ENCODE data around the gene RPL39.
"Not testable (repeated sequence)": the region's sequence is repeated elsewhere in the genome, so short reads cannot be mapped to it uniquely, and the experiment has no call there.

Gene RPL39

DNA sequence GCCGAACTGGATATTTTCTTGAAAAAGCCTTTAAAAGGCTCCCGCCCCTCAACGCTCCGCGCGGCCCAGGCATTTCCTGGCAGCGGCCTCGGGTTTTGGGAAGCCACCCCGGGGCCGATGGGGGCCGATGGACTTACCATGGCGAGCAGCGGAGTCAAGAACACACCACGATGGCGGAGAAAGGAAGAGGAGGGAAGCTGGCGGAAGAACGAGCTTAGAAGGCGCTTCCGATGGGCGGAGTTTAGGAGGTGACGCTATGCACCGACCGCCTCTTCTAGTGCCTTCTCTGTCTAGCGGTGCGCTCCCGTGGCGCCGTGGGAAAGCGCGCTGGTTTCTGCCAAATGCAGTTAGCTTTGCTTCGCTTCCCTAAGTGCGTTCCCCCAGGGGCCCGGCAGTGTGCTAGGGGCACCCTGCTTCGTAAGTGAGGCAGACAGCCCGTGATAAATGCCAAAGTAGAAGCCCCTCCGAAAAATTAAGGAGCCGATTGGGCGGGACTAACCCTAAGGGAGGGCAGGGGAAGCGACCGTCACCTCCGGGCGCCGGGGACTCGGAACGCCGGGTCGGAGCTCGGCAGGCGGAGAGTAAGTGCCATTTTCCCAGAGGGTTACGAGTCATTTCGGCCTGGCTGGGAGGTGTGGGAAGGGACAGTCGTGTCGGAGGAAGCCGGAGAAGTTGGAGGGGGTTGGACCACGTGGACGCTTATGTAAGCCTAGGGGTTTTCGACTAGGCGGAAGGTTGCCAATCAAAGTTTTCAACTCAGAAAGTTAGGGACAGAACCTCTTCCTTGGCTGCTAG lies at the start of gene RPL39:
Gene RPL39 (minus strand): TSS at position 194 of the 795 bp plus-strand sequence. CDS start 54 bp downstream, at position 140.
- peak; percentile 79 for DNase-seq (ENCODE audit: low spot score)
- peak; percentile 53 for FAIRE-seq

- FAIRE-seq, result no peak
Measured at GRCh38 chrX:119833905-119834304, 42.5 kb upstream of the RPL39 start.

DNA sequence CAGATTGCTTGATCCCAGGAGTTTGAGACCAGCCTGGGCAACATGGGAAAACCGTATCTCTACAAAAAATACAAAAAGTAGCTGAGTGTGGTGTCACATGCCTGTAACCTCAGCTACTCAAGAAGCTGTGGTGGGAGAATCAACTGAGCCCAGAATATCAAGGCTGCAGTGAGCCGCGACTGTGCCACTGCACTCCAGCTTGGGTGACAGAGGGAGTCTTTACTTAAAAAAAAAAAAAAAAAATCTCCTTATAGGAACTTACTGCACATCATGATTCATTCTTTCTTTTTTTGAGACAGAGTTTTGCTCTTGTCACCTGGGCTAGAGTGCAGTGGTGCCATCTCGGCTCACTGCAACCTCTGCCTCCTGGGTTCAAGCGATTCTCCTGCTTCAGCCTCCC lies 37.0 kb upstream of the RPL39 start:
- DNase-seq (ENCODE audit: low spot score) (peak; percentile 3), FAIRE-seq (no peak)

More at GRCh38 chrX:119833905-119834304, 42.5 kb upstream of the RPL39 start:
- DNase-seq (ENCODE audit: low spot score), result no peak

DNA sequence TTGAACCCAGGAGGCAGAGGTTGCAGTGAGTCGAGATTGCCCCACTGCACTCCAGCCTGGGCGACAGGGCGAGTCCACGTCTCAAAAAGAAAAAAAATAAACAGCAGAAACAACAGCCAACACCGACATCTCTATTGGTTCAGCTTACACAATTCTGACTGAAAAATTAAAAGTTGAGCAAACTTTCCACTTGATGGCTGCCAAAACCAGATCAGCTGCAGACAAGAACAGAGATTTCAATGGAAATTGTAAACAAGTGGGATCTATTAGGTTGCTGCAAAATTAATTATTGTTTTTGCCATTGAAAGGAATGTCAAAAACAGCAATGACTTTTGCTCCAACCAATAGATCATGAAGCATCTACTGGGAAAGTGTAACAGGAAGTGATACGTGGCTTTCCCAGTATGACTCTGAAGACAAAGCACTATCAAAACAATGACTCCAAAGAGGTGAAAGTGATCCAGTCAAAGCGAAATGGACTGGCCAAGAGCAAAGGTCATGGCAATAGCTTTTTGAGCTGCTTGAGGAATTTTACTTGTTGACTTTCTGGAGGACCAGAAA lies 35.0 kb upstream of the RPL39 start:
- no peak for FAIRE-seq
- DNase-seq (ENCODE audit: low spot score), result peak; percentile 7

GRCh38 chrX:119824221-119824620 lies 32.8 kb upstream of the RPL39 start:
- DNase-seq (ENCODE audit: low spot score); FAIRE-seq: not testable (repeated sequence)

DNA sequence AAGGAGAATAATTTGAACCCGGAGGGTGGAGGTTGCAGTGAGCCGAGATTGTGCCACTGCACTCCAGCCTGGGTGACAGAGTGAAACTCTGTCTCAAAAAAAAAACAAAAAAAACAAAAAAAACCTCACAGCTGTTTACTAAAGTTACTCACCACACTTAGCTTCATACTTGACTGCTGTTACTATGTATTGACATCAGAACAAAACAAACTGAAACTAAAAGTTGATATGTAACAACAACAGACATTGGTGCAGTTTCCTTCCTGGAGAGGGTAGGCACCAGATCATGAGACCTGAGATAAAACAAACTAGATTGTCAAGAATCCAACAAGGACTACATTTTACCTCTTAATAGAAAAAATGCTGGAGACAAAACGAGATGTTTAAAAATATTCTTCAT lies 30.3 kb upstream of the RPL39 start:
- FAIRE-seq; DNase-seq (ENCODE audit: low spot score): not testable (repeated sequence)

DNA sequence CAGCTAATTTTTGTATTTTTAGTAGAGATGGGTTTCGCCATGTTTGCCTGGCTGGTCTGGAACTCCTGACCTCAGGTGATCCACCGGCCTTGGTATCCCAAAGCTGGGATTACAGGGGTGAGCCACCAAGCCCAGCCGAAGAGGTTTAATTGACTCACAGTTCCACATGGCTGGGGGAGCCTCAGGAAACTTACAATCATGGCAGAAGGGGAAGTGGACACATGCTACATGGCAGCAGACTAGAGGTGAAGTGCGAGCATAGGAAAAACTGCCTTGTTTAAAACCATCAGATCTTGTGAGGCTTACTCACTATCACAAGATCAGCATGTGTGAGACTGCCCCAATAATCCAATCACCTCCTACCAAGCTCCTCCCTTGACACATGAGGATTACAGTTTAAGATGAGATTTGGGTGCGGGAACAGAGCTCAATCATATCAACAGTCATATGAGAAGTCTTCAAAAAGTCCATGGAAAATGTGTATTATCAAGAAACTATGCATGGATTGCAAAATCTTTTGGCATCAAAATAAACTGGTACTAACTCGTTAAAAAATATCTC lies 25.8 kb upstream of the RPL39 start:
- FAIRE-seq, result no peak
- no peak for DNase-seq (ENCODE audit: low spot score)

DNA sequence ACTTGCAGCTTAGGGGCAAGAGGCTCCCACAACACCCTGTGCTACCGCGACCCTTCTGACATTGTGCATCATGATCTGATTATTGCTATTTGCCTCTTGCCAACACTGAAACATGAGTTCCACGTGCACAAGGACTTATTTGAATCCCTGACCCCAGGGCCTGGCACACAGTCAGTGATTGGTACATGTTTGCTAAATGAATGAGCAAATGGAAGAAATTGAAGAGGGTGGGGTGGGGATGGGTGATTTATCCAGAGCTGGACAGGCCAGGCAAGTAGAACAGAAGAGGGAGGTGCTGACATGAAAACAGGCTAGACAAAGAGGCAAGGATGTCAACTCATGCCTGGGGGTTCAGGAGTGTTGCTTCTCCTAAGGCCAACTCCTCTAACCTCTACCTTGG lies 24.9 kb upstream of the RPL39 start:
- DNase-seq (ENCODE audit: low spot score) (no peak), FAIRE-seq (no peak)

DNA sequence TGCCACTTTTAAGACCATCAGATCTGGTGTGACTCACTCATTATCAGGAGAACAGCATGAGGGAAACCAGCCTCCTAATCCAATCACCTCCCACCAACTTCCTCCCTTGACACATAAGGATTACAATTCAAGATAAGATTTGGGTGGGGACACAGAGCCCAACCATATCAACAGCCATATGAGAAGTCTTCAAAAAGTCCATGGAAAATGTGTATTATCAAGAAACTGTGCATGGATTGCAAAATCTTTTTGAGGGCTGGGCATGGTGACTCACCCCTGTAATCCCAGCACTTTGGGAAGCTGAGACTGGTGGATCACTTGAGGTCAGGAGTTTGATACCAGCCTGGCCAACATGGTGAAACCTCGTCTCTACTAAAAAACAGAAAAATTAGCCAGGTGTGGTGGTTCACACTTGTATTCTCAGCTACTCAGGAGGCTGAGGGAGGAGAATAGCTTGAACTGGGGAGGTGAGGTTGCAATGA lies 17.8 kb upstream of the RPL39 start:
- FAIRE-seq (no peak), DNase-seq (ENCODE audit: low spot score) (no peak)

DNA sequence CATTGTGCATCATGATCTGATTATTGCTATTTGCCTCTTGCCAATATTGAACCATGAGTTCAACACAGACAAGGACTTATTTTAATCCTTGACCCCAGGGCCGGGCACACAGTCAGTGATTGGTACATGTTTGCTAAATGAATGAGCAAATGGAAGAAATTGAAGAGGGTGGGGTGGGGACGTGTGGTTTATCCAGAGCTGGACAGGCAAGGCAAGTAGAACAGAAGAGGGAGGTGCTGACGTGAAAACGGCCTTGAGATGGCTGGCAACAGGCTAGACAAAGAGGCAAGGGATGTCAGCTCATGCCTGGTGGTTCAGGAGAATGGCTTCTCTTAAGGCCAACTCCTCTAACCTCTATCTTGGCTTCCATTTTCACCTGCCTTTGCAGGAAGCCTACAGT lies 17.0 kb upstream of the RPL39 start:
- not testable (repeated sequence) for DNase-seq (ENCODE audit: low spot score); FAIRE-seq

DNA sequence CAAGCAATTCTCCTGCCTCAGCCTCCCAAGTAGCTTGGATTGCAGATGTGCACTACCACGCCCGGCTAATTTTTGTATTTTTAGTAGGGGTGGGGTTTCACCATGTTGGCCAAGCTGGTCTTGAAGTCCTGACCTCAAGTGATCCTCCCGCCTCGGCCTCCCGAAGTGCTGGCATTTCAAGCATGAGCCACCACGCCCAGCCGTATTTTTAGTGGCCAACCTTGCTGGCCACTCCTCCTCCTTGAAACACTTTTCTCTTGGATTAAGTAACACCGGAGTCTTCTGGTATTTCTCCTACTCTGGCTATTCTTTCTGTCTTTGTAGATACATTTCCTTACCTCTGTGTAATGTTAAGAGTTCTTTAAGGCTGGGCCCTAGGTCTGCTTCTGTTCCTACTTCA lies 11.1 kb upstream of the RPL39 start:
- FAIRE-seq, result no peak
- no peak for DNase-seq (ENCODE audit: low spot score)

DNA sequence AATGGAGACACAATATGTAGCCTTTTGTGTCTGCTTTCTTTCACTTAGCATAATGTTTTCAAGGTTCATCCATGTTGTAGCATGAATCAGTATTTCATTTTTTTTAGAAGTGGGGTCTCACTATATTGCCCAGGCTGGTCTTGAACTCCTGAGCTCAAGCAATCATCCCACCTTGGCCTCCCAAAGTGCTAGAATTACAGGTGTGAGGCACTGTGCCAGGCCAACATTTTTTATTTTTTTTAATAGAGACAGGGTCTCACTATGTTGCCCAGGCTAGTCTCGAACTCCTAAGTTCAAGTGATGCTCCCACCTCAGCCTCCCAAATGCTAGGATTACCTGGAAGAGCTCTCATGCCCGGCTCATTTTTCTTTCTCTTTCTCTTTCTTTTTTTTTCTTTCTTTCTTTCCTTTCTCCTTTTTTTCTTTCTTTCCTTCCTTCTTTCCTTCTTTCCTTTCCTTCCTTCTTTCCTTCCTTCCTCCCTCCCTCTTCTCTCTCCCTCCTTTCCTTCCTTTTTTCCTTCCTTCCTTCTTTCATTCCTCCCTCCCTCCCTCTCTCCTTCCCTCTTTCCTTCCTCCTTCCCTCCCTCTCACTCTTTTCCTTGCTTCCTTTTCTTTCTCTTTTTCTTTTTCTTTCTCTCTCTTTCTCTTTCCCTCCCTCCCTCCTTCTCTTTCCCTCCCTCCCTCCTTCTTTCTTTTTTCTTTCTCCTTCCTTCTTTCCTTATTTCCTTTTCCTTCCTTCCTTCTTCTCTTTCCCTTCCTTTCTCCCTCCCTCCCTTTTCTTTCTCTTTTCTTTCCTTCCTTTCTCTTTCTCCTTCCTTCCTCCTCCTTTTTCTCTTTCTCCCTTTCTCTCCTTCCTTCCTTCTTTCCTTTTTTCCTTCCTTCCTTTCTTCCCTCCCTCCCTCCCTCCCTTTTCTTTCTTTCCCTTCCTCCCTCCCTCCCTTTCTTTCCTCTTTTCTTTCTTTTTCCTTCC lies 10.1 kb upstream of the RPL39 start:
- FAIRE-seq (no peak), DNase-seq (ENCODE audit: low spot score) (no peak)

- DNase-seq (ENCODE audit: low spot score) (no peak), FAIRE-seq (no peak)
Measured at GRCh38 chrX:119790977-119791436, 423 bp downstream of the RPL39 start.

GRCh38 chrX:119784747-119785446 lies 6.5 kb downstream of the RPL39 start:
- peak; percentile 13 for DNase-seq (ENCODE audit: low spot score)
- FAIRE-seq, result no peak

DNA sequence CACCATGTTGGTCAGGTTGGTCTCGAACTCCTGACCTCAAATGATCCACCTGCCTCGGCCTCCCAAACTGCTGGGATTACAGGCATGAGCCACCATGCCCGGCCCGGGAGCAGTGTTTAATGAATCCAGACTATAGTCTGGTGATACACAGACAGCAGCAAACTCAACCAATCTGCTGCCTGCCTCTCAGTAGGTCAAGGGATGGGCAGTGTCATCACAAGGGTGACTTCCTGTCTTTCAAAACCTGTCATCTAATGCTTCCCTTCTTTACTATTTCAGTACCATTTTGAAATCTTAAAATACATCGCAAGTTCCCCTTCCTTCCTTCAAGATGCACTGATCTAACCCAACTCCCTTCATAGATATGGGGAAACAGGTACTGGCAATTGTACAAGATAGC lies 8.4 kb downstream of the RPL39 start:
- no peak for DNase-seq (ENCODE audit: low spot score)
- FAIRE-seq, result no peak

DNA sequence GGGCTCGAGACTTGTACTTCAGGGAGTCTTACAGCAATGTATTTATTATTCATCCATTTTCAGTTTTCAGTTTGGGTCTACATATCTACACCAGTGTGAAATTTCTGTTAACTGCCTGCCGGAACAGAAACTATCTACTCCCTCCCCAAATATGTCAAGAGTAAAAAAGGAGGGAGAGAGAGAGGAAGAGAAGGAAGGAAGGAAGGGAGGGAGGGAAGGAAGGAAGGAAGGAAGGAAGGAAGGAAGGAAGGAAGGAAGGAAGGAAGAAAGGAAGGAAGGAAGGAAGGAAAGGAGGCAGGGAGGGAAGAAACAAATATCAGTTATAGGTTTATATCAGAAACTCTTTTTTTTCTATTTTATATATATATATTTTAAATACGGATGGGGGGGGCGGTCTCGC lies 12.6 kb downstream of the RPL39 start:
- DNase-seq (ENCODE audit: low spot score), result no peak
- no peak for FAIRE-seq

DNA sequence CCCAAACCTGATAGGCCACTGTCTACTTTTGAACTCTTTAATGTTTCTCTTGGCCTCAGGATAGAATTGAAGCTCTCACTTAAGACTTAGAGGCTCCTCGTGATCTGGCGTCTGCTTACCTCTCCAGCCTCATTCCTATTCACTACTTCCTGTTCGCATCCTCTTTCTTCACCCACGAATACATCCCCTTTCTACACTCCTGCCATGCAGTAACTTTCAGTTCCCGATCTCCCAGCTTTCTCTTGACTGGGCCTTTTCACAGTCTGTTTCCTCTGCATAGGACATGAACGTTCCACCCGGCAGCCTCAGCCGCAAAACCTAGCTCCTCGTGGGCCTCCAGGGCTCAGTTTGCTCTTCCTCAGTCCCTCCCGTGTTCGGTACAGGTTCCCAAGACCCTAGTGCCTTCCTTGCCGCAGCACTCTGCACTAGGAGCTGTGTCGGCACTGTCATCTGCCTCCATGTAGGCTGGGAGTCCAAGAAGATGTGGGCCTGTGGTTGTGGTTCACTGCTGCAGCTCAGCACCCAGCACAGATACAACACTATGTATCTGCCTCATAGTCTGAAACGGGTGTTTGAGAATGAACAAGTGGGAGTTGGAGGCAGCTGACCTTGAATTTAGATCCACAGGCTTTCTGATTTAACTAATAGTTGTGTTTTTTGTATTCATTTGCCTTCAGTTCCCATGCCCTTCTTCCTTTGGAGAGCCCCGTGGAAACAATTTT lies 15.8 kb downstream of the RPL39 start:
- FAIRE-seq (no peak), DNase-seq (ENCODE audit: low spot score) (no peak)

- DNase-seq (ENCODE audit: low spot score); FAIRE-seq: not testable (repeated sequence)
Measured at GRCh38 chrX:119769388-119769787, 22.0 kb downstream of the RPL39 start.

DNA sequence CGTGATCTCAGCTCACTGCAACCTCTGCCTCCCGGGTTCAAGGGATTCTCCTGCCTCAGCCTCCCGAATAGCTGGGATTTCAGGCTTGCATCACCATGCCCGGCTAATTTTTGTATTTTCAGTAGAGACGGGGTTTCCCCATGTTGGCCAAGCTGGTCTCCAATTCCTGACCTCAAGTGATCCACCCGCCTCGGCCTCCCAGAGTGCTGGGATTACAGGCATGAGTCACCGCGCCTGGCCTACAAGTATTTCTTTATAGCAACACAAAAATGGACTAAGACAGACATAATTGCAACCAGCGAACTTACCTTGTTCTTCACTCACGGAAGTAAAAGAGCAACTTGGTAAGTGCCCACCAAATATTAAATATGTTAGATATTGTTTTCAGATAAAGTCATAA lies 23.0 kb downstream of the RPL39 start:
- FAIRE-seq (peak; percentile 92), DNase-seq (ENCODE audit: low spot score) (peak; percentile 49)

- FAIRE-seq (no peak), DNase-seq (ENCODE audit: low spot score) (no peak)
Measured at GRCh38 chrX:119763836-119764387, 27.5 kb downstream of the RPL39 start.
